DND-41 (cell line): ENCODE data around the gene SCGB3A1.

Experiments used
- ATAC-seq: fragments of 200-7000 bp; cut with Tn5 transposase; 3 replicates; pipeline ENCODE4 v1.9.1; 2021; ENCODE audit warnings: low read depth; ENCODE audit not compliant: insufficient read depth
- DNase-seq: peaks from one replicate; pipeline ENCODE4 v3.0.0-alpha.2; 2020
- H2AFZ ChIP-seq: 2 replicates; pipeline ENCODE4 v1.6.0; 2012; ENCODE audit warnings: low read depth, low read length
- H3K27ac ChIP-seq: 2 replicates; pipeline ENCODE4 v1.5.1; 2012; ENCODE audit warnings: low read length, inconsistent platforms
- H3K27me3 ChIP-seq: fragments of 200-600 bp; sonication (generic); 2 replicates; pipeline ENCODE4 v1.6.0; 2012; ENCODE audit warnings: low read length, mild to moderate bottlenecking, inconsistent platforms; ENCODE audit not compliant: insufficient read depth, poor library complexity
- H3K36me3 ChIP-seq: 2 replicates; pipeline ENCODE4 v1.5.1; 2012; ENCODE audit warnings: low read length, inconsistent platforms; ENCODE audit not compliant: insufficient read depth
- H3K4me1 ChIP-seq: 2 replicates; pipeline ENCODE4 v1.5.1; 2012; ENCODE audit warnings: mild to moderate bottlenecking, low read length; ENCODE audit not compliant: insufficient read depth
- H3K4me2 ChIP-seq: 2 replicates; pipeline ENCODE4 v1.6.0; 2012; ENCODE audit warnings: mild to moderate bottlenecking, moderate library complexity, low read length, inconsistent platforms; ENCODE audit not compliant: insufficient read depth
- H3K4me3 ChIP-seq, 2 experiments: fragments of 200-600 bp in 1 of 2; shearing (Covaris generic) in 1 of 2; 2 replicates each; pipeline ENCODE4 v1.5.1; 2012 to 2016; ENCODE audit warnings: inconsistent platforms in 2 of 2, low read length in 2 of 2, mild to moderate bottlenecking in 2 of 2, low read depth in 1 of 2, moderate library complexity in 1 of 2
- H3K79me2 ChIP-seq: 2 replicates; pipeline ENCODE4 v1.6.0; 2012; ENCODE audit warnings: low read length, inconsistent platforms; ENCODE audit not compliant: insufficient read depth
- H3K9ac ChIP-seq: 2 replicates; pipeline ENCODE4 v1.6.0; 2012; ENCODE audit warnings: low read depth, mild to moderate bottlenecking, inconsistent platforms, low read length, moderate library complexity
- H3K9me3 ChIP-seq: 2 replicates; pipeline ENCODE4 v1.5.1; 2012; ENCODE audit warnings: low read length, moderate library complexity, mild to moderate bottlenecking, inconsistent platforms; ENCODE audit not compliant: insufficient read depth, severe bottlenecking
- H4K20me1 ChIP-seq: 2 replicates; pipeline ENCODE4 v1.6.0; 2012; ENCODE audit warnings: low read length; ENCODE audit not compliant: insufficient read depth
- CTCF ChIP-seq: IDR thresholded peaks from 2 replicates; pipeline ENCODE4 v1.5.1; 2012; ENCODE audit warnings: borderline replicate concordance, low read length, moderate library complexity, mild to moderate bottlenecking; ENCODE audit not compliant: poor library complexity, severe bottlenecking; ENCODE audit errors: extremely low read depth
- EZH2 ChIP-seq: IDR thresholded peaks from 3 replicates; pipeline ENCODE4 v1.6.1; 2012; ENCODE audit warnings: borderline replicate concordance, low read depth, mild to moderate bottlenecking, moderate library complexity, low read length, inconsistent platforms; ENCODE audit not compliant: severe bottlenecking

SCGB3A1 gene

GRCh38 chr5:180636016-180636402 lies 44.7 kb upstream of the SCGB3A1 start:
- Histone ChIP-seq H4K20me1 (no peaks in the 10 kb centered on the region; the same call in 1 of the 2 replicates), H3K4me2 (no peak overlapping the region), H3K9ac (no peak overlapping the region), H3K27me3 (no peaks in the 10 kb centered on the region), H3K27ac (no peak overlapping the region), H3K79me2 (no peaks in the 10 kb centered on the region), H3K9me3 (no peaks in the 10 kb centered on the region), H2AFZ (no peak overlapping the region), H3K4me1 (no peaks in the 10 kb centered on the region), H3K36me3 (no peaks in the 10 kb centered on the region), H3K4me3 (no peak overlapping the region)
- ATAC-seq (no peak), DNase-seq (no peak)
- TF ChIP-seq CTCF (no peak), EZH2 (no peak)

DNA sequence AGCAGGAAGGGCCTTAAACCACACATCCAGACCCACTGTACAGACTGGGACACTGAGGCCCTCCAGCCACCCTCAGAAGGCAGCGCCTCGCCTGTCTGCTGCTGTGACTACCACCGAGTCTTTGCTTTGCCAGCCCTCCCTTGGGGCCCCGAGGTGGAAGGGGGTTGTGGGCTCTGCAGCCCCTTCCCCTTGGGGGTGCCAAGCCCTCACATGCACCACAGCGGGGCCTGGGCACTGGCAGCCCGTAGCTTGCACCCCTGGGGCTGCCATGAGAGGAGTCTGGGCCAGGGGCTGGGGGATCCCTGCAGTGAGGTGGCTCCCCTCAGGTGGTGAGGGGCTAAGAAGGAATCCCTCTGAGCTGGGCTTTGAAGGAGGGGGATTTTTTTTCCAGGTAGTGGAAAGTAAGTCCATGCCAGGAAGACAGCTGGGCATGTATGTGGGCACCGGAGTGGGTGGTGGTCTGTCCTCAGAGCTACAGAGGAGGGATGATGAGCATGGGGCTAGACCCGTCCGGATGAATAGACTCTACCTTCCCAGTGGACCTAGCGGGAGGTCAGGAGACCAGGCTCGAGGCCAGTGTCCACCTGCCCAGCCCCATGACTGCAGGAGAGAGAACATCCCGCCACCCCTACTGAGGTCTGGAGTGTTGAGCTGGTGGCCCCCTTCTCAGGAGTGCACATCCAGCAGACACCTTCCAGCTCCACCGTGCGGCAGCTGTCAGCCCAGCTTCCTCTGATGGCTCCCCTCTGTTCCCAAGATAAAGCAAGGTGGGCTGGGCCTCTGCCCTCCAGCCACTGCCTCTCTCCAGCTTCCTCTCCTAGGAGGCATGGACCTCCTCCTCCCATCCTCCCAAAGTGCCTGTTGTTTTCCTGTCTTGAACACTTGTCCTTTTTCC lies 42.2 kb upstream of the SCGB3A1 start:
- H2AFZ ChIP-seq, result no peak overlapping the region
- H3K4me1 ChIP-seq, result no peaks in the 10 kb centered on the region
- no peaks in the 10 kb centered on the region for H3K27me3 ChIP-seq
- H3K36me3 ChIP-seq, result no peaks in the 10 kb centered on the region
- H3K4me3 ChIP-seq, result no peak overlapping the region
- TF ChIP-seq CTCF (no peak), EZH2 (no peak)
- H3K9ac ChIP-seq, result no peak overlapping the region
- H3K9me3 ChIP-seq, result no peaks in the 10 kb centered on the region
- no peak overlapping the region for H3K4me2 ChIP-seq
- H3K79me2 ChIP-seq, result no peaks in the 10 kb centered on the region
- H3K27ac ChIP-seq, result no peak overlapping the region
- DNase-seq, result no peak
- no peaks in the 10 kb centered on the region; the same call in 1 of the 2 replicates for H4K20me1 ChIP-seq
- ATAC-seq, result no peak

DNA sequence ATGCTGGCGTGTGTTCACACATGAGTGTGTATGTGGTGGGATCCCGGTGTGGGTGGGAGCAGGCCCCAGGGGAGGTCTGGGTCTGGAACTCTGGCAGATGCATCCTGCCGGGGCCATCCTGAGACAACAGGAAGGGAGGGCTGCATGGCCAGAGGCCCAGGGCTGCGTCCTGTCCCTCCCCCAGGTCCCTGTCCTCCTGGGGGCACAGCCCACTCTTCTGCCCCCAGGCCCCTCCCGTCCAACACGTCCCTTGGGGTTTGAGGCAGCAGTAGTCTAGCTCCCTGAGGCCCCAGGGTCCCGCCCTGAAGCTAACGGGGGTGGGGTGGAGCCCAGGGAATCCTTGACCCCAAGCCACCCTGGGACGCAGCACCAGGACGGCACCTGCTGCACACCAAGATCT lies 41.5 kb upstream of the SCGB3A1 start:
- no peaks in the 10 kb centered on the region for H3K27me3 ChIP-seq
- H3K4me2 ChIP-seq, result no peak overlapping the region
- H3K79me2 ChIP-seq, result no peaks in the 10 kb centered on the region
- DNase-seq, result no peak
- no peak overlapping the region for H3K9ac ChIP-seq
- no peak overlapping the region for H2AFZ ChIP-seq
- H3K4me1 ChIP-seq, result no peaks in the 10 kb centered on the region
- ATAC-seq, result no peak
- no peak overlapping the region for H3K4me3 ChIP-seq
- no peaks in the 10 kb centered on the region for H3K9me3 ChIP-seq
- H3K27ac ChIP-seq, result no peak overlapping the region
- no peaks in the 10 kb centered on the region; the same call in 1 of the 2 replicates for H4K20me1 ChIP-seq
- TF ChIP-seq CTCF (no peak), EZH2 (no peak)
- no peaks in the 10 kb centered on the region for H3K36me3 ChIP-seq
